A172 (cell line): ENCODE measurements around the gene MYO18B. TPM values are rescaled to one million over a fixed set of nuclear protein-coding genes. Genes with fewer than 3 reads are reported as not detected.

ENCODE experiments used
- DNase-seq: peaks from one replicate; pipeline ENCODE4 v3.0.0-alpha.2; 2015; ENCODE audit warnings: low spot score
- total RNA-seq: library from RNA; depleted of rRNA; stranded (reverse); fragments of >200 nt; shearing (Covaris generic); gene quantifications from 2 replicates; pipeline ENCODE4 v1.2.3, GENCODE V29; 2014

Gene MYO18B
- total RNA-seq, 1 experiment from 2014 or later: not detected

- no peak for DNase-seq
Measured at GRCh38 chr22:25774575-25775026, 32.6 kb downstream of the MYO18B start.

- DNase-seq: peak; percentile 52
Measured at GRCh38 chr22:25775531-25775930, 33.5 kb downstream of the MYO18B start.

- DNase-seq: no peak
Measured at GRCh38 chr22:25777411-25777810, 35.4 kb downstream of the MYO18B start.

- DNase-seq: peak; percentile 30
Measured at GRCh38 chr22:25777870-25778269, 35.9 kb downstream of the MYO18B start.

- DNase-seq: no peak
Measured at GRCh38 chr22:25779426-25779825, 37.4 kb downstream of the MYO18B start.

GRCh38 chr22:25779890-25780289, 37.9 kb downstream of the MYO18B start:
- DNase-seq: no peak

- DNase-seq: no peak
Measured at GRCh38 chr22:25780673-25781072, 38.7 kb downstream of the MYO18B start.

GRCh38 chr22:25781801-25782200, 39.8 kb downstream of the MYO18B start:
- no peak for DNase-seq

- DNase-seq: no peak
Measured at GRCh38 chr22:25782831-25783230, 40.8 kb downstream of the MYO18B start.

- no peak for DNase-seq
Measured at GRCh38 chr22:25783856-25784255, 41.9 kb downstream of the MYO18B start.

- DNase-seq: no peak
Measured at GRCh38 chr22:25786165-25786564, 44.2 kb downstream of the MYO18B start.

- no peak for DNase-seq
Measured at GRCh38 chr22:25791556-25791955, 49.6 kb downstream of the MYO18B start.

- DNase-seq: no peak
Measured at GRCh38 chr22:25795478-25795877, 53.5 kb downstream of the MYO18B start.

GRCh38 chr22:25797498-25798290, 55.7 kb downstream of the MYO18B start:
- no peak for DNase-seq

GRCh38 chr22:25800766-25801165, 58.8 kb downstream of the MYO18B start:
- DNase-seq: no peak

GRCh38 chr22:25802018-25802417, 60.0 kb downstream of the MYO18B start:
- no peak for DNase-seq

GRCh38 chr22:25804676-25805075, 62.7 kb downstream of the MYO18B start:
- no peak for DNase-seq

- DNase-seq: no peak
Measured at GRCh38 chr22:25806579-25806978, 64.6 kb downstream of the MYO18B start.

- DNase-seq: no peak
Measured at GRCh38 chr22:25814685-25815084, 72.7 kb downstream of the MYO18B start.

- no peak for DNase-seq
Measured at GRCh38 chr22:25815561-25815960, 73.6 kb downstream of the MYO18B start.

- DNase-seq: no peak
Measured at GRCh38 chr22:25816522-25817059, 74.6 kb downstream of the MYO18B start.

GRCh38 chr22:25817092-25817943, 75.3 kb downstream of the MYO18B start:
- DNase-seq: no peak

- no peak for DNase-seq
Measured at GRCh38 chr22:25818541-25818940, 76.6 kb downstream of the MYO18B start.
